Esophagus muscularis mucosa (tissue), 4 donors: ENCODE measurements around the gene AIP. TPM values are rescaled to one million over a fixed set of nuclear protein-coding genes. Genes with fewer than 3 reads are reported as not detected.
A peak's percentile ranks its signal among the peaks of the same experiment; 100 is the strongest.

Experiments used
- DNase-seq: peaks from one replicate; pipeline ENCODE4 v3.0.0-alpha.2; 2017; ENCODE audit errors: extremely low spot score
- H3K27ac ChIP-seq, 4 donors: fragments of 200-600 bp; sonication (generic); replicated peaks in 1 of 4; 1 replicate in 3 of 4; 2 replicates in 1 of 4; pipeline ENCODE4 v1.5.1; 2016 to 2019; ENCODE audit warnings: mild to moderate bottlenecking in 1 of 4
- H3K27me3 ChIP-seq, 4 donors: fragments of 200-600 bp; sonication (generic); one replicate each; pipeline versions ENCODE4 v1.5.1 to v1.6.0; 2016 to 2019
- H3K36me3 ChIP-seq, 4 donors: fragments of 200-600 bp; sonication (generic); one replicate each; pipeline ENCODE4 v1.5.1; 2016 to 2019
- H3K4me1 ChIP-seq, 4 donors: fragments of 200-600 bp; sonication (generic); one replicate each; pipeline ENCODE4 v1.5.1; 2016 to 2019
- H3K4me3 ChIP-seq, 4 donors: fragments of 200-600 bp; sonication (generic); 1 replicate in 2 of 4; 2 replicates in 2 of 4; pipeline ENCODE4 v1.5.1; 2016 to 2019; ENCODE audit warnings: mild to moderate bottlenecking in 4 of 4, moderate library complexity in 1 of 4
- H3K9me3 ChIP-seq, 4 donors: fragments of 200-600 bp; sonication (generic); 1 replicate in 3 of 4; 2 replicates in 1 of 4; pipeline ENCODE4 v1.5.1; 2016 to 2019
- CTCF ChIP-seq, 3 experiments: fragments of 200-600 bp in 2 of 3; fragments of 450-650 bp in 1 of 3; sonication (generic) in 2 of 3; IDR thresholded peaks; one replicate each; pipeline ENCODE4 v1.5.1; 2017 to 2019; ENCODE audit warnings: antibody characterized with exemption in 3 of 3, mild to moderate bottlenecking in 2 of 3, moderate library complexity in 1 of 3
- EP300 ChIP-seq: sonication (generic); formaldehyde crosslinking; IDR thresholded peaks from one replicate; pipeline ENCODE4 v1.6.1; 2017; ENCODE audit warnings: antibody characterized with exemption
- POLR2A ChIP-seq: fragments of 450-650 bp; IDR thresholded peaks from one replicate; pipeline ENCODE4 v1.6.1; 2017; ENCODE audit warnings: antibody characterized with exemption, moderate library complexity, mild to moderate bottlenecking, low read depth
- POLR2AphosphoS5 ChIP-seq, 2 donors: sonication (generic); formaldehyde crosslinking; IDR thresholded peaks; one replicate each; pipeline ENCODE4 v1.6.1; 2017; ENCODE audit warnings: antibody characterized with exemption in 2 of 2
- WGBS: methylation state at CpG from one replicate; pipeline ENCODE4 v1.1.5; 2018; 5-methylcytosine and 5-hydroxymethylcytosine counted together
- intact Hi-C: fragments of 100-400 bp; cut with DNase I; formaldehyde crosslinking; loops from one replicate; pipeline ENCODE4 v1.15.1; 2023
- total RNA-seq, 4 donors: library from RNA; depleted of rRNA; stranded (reverse); fragments of >200 nt; gene quantifications; one replicate each; pipeline versions ENCODE4 v1.1.0 to v1.2.1, GENCODE V29; 2016

AIP gene
- total RNA-seq: 100 to 1,000 TPM in 3 of 4 donors, 10 to 100 TPM in 1; 68.1 to 121 (median 108) TPM

DNA sequence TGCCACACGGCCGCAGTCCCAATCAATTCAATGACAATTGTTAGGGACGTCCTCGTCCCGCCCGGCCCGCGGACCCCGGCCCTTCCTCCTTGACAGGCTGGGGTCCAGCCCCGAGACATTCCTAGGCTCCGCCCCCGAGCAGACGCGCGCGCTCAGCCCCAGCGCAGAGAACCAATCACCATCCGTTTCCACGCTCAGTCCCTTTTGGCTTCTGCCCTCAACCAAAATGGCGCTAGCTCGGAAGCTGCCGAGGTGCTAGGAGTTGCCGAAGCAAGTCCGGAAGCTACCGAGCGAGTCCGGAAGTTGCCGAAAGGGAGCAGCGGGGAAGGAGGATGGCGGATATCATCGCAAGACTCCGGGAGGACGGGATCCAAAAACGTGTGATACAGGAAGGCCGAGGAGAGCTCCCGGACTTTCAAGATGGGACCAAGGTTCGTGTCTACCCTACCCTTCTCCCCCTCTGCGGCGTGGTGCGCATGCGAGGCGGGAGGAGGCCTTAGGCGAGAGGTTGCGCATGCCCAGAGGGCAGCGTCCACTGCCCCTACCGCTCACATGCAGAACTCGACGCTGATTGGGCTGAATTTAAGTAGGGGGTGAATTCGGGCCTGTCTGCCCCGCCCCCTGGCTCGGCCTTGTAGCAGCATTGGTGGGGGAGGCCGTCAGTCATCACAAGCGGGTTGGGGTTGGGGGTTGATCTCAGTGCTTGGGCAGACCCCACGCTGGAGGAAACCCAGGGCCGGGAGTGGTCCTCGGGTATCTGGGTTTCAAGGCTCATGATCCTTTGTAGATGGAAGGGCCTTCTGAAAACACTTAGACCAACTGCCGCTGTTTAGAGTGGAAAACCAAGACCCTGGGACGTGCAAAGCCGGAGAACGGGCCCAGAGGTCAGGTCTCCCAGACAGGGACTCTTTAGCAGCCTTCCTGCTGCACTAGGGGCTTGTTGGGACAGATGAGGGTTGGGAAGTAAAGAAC, at the start of gene AIP:
TSS of gene AIP (plus strand) at position 200 of the 972 bp plus-strand sequence. CDS start at position 333, 133 bp downstream.
- Histone ChIP-seq H3K36me3 (peaks cover 7 to 26% (median 14%) of the 10 kb centered on the region in 4 donors), H3K9me3 (no peaks in the 10 kb centered on the region), H3K4me1 (peaks cover 18 to 43% (median 38%) of the 10 kb centered on the region in 4 donors), H3K4me3 (peak within 1 kb of the TSS; percentile 58 to 72 (median 62)), H3K27me3 (no peaks in the 10 kb centered on the region), H3K27ac (peak within 1 kb of the TSS; percentile 80 to 87 (median 82))
- 14% methylated on average over 28 of the region's 60 CpGs for WGBS
- no peak for TF ChIP-seq EP300
- peak in 2 of 3 experiments; percentile 14 to 43 for TF ChIP-seq CTCF (IDR thresholded peaks at IDR 0.05)
- no peak for TF ChIP-seq POLR2A
- TF ChIP-seq POLR2AphosphoS5 (IDR thresholded peaks at IDR 0.05): peak; percentile 90 to 92
- intact Hi-C loops: no loop called here
- peak; percentile 99 for DNase-seq

- WGBS: 94% methylated on average over 6 of the region's 22 CpGs
- peaks cover 41 to 89% (median 81%) of the 10 kb centered on the region in 4 donors for H3K36me3 ChIP-seq
- no peaks in the 10 kb centered on the region for H3K9me3 ChIP-seq
- TF ChIP-seq POLR2A (no peak), POLR2AphosphoS5 (IDR thresholded peaks at IDR 0.05) (no peak), EP300 (no peak), CTCF (IDR thresholded peaks at IDR 0.05) (no peak)
- H3K4me3 ChIP-seq: no peak overlapping the region
- H3K27me3 ChIP-seq: no peaks in the 10 kb centered on the region
- peaks cover 13 to 51% (median 30%) of the 10 kb centered on the region in 4 donors for H3K4me1 ChIP-seq
- DNase-seq: no peak
- intact Hi-C loops: no loop called here
- H3K27ac ChIP-seq: no peak overlapping the region
Observed at GRCh38 chr11:67433536-67434394, 49.1 kb upstream of the AIP start.

DNA sequence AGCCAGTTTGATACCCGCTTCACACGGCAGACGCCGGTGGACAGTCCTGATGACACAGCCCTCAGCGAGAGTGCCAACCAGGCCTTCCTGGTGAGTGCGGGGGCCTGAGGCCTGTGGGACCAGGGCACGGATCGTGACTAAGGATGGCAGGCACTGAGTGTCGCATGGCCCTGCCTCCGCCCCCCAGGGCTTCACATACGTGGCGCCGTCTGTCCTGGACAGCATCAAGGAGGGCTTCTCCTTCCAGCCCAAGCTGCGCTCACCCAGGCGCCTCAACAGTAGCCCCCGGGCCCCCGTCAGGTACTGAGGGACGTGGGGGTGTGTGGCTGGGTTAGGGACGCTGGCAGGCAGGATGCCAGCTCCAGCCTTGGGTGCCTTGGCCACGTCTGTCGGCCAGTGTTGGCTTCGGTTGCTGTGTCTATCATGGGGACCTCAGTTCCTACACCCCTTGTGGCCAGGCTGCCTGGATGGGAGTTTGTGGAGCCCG, 48.4 kb upstream of the AIP start:
- WGBS: 100% methylated on average over 1 of the region's 23 CpGs
- Histone ChIP-seq H3K4me1 (peaks cover 8 to 49% (median 27%) of the 10 kb centered on the region in 4 donors), H3K9me3 (no peaks in the 10 kb centered on the region), H3K27me3 (no peaks in the 10 kb centered on the region), H3K36me3 (peaks cover 41 to 91% (median 85%) of the 10 kb centered on the region in 4 donors), H3K27ac (peak overlapping the region in 1 of 4 donors; percentile 59), H3K4me3 (no peak overlapping the region)
- TF ChIP-seq POLR2A (no peak), EP300 (no peak), POLR2AphosphoS5 (IDR thresholded peaks at IDR 0.05) (no peak), CTCF (IDR thresholded peaks at IDR 0.05) (no peak)
- intact Hi-C loops: no loop called here
- DNase-seq: no peak

GRCh38 chr11:67435031-67435726, 47.6 kb upstream of the AIP start:
- peaks cover 9 to 49% (median 27%) of the 10 kb centered on the region in 4 donors for H3K4me1 ChIP-seq
- intact Hi-C loops: no loop called here
- H3K36me3 ChIP-seq: peaks cover 41 to 91% (median 87%) of the 10 kb centered on the region in 4 donors
- WGBS: 86% methylated on average over 12 of the region's 26 CpGs
- H3K4me3 ChIP-seq: no peak overlapping the region
- no peak for TF ChIP-seq EP300
- no peak for DNase-seq
- peak overlapping the region in 1 of 4 donors; percentile 59 for H3K27ac ChIP-seq
- no peaks in the 10 kb centered on the region for H3K9me3 ChIP-seq
- no peaks in the 10 kb centered on the region for H3K27me3 ChIP-seq
